Astrocyte of the cerebellum (primary cell): Measurements from ENCODE around the gene CTNND2.
A peak's percentile ranks its signal among the peaks of the same experiment; 100 is the strongest.

Source experiments
- DNase-seq: peaks from one replicate; pipeline ENCODE4 v3.0.0-alpha.2; 2011; ENCODE audit warnings: low read depth
- H3K4me3 ChIP-seq: 2 replicates; pipeline ENCODE4 v1.5.1; 2011; ENCODE audit warnings: mild to moderate bottlenecking, low read depth, low read length, moderate library complexity
- in situ Hi-C: cut with HindIII; loops from 2 replicates; pipeline ENCODE4 v1.10.0; 2017; ENCODE audit warnings: low sequenced_read_pairs
- TF ChIP-seq, protein P1 (sequence below): IDR thresholded peaks from 2 replicates; pipeline ENCODE4 v1.5.1; 2012; ENCODE audit warnings: low read length, low read depth, moderate library complexity, mild to moderate bottlenecking; ENCODE audit errors: missing control alignments

The CTNND2 gene

DNA sequence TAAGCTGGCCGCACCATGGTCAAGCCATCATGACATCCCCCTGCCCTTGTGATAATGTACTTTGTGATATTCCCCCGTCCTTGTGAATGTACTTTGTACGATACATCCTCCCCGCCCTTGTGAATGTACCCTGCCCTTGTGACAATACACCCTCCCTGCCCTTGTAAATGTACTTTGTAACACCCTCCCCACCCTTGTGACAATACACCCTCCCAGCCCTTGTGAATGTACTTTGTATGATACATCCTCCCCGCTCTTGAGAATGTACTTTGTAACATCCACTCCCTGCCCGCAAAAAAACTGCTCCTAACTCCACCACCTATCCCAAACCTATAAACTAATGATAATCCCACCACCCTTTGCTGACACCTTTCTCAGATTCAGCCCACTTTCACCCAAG, 313.8 kb downstream of the CTNND2 start:
- TF ChIP-seq, protein P1, sequence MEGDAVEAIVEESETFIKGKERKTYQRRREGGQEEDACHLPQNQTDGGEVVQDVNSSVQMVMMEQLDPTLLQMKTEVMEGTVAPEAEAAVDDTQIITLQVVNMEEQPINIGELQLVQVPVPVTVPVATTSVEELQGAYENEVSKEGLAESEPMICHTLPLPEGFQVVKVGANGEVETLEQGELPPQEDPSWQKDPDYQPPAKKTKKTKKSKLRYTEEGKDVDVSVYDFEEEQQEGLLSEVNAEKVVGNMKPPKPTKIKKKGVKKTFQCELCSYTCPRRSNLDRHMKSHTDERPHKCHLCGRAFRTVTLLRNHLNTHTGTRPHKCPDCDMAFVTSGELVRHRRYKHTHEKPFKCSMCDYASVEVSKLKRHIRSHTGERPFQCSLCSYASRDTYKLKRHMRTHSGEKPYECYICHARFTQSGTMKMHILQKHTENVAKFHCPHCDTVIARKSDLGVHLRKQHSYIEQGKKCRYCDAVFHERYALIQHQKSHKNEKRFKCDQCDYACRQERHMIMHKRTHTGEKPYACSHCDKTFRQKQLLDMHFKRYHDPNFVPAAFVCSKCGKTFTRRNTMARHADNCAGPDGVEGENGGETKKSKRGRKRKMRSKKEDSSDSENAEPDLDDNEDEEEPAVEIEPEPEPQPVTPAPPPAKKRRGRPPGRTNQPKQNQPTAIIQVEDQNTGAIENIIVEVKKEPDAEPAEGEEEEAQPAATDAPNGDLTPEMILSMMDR, result no peak
- in situ Hi-C loops, result no loop called here
- no peak overlapping the region for H3K4me3 ChIP-seq
- no peak for DNase-seq

DNA sequence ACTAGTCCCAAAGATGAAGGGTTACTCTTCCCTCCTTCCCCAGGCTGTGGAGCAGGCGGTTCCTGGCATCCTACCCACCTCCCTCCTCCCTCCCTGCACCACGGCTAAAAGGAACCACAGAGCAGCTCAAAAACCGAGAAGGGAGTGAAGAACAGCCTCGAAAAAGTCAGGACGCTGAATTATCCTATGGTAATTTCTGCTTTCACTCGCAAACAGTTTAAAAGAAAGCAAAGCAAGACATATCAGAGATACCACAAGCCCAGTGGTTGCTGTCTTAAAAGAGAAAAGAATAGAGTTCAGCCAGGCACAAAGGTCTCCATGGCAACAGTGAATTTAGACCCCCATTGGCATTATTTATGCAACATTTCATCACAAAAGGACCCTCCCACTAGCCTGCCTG, 315.4 kb downstream of the CTNND2 start:
- TF ChIP-seq, protein P1, result no peak
- in situ Hi-C loops, result no loop called here
- peak; percentile 18 for DNase-seq
- peak overlapping the region; percentile 37 for H3K4me3 ChIP-seq

DNA sequence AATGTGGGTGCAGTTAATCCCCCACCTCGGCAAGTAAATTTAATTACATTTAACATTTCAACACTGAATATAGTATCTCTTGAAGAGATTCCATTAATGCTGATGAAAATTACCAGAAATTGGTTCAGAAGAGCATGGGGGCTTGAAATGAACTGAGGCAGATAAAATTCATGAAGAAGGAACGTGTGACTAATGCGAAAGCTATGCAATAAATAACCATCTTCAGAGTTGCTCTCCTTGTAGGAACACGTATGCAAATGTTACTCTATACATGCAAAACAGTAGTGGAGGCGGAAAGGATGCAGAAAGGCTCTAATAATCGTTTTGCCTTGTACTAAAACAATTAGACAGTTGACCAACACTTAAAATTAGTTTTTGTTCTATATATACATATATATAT, 320.2 kb downstream of the CTNND2 start:
- TF ChIP-seq, protein P1, result no peak
- DNase-seq, result peak; percentile 45
- no peak overlapping the region for H3K4me3 ChIP-seq
- in situ Hi-C loops, result loop anchor here (5.0 kb wide), 1 partner anchor 82 kb away; no protein-coding TSS in a partner anchor

DNA sequence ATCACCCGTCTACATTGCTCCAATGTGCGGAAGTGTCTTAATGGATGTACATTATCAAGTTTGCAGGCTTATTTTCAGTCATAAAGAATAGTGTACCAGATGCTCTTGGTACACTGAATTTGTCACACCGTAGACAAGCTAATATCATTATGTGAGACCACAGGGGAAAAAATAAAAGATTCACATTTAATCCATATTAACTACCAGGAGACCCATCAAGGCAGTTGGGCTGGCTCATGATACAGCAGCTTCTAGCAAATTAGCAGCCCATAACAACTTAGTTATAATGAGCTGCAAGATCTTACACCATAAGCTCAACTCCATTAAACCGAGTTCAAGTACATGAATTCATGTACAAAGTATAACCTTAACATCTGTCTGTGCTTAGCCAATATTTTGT, 324.9 kb downstream of the CTNND2 start:
- TF ChIP-seq, protein P1, result no peak
- in situ Hi-C loops, result no loop called here
- no peak overlapping the region for H3K4me3 ChIP-seq
- no peak for DNase-seq

DNA sequence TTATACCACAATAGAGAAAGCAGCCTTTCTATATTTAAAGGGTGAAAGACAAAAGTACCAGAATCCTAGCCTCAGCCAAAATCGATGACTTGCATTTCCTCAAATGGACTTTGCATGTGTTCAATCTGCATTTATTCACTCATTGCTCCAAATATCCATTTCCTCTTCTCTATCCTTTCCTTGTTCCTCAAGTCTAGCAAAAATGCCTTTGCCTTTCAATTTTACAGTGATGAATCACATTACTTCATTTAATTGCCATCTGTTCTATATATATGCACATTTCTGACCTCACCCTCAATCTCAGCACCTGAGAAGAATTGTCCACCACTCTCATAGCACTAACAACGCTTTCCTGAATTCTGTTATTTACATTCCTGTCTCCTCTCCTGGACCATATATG, 329.5 kb downstream of the CTNND2 start:
- in situ Hi-C loops, result no loop called here
- DNase-seq, result no peak
- TF ChIP-seq, protein P1, result no peak
- H3K4me3 ChIP-seq, result no peak overlapping the region

DNA sequence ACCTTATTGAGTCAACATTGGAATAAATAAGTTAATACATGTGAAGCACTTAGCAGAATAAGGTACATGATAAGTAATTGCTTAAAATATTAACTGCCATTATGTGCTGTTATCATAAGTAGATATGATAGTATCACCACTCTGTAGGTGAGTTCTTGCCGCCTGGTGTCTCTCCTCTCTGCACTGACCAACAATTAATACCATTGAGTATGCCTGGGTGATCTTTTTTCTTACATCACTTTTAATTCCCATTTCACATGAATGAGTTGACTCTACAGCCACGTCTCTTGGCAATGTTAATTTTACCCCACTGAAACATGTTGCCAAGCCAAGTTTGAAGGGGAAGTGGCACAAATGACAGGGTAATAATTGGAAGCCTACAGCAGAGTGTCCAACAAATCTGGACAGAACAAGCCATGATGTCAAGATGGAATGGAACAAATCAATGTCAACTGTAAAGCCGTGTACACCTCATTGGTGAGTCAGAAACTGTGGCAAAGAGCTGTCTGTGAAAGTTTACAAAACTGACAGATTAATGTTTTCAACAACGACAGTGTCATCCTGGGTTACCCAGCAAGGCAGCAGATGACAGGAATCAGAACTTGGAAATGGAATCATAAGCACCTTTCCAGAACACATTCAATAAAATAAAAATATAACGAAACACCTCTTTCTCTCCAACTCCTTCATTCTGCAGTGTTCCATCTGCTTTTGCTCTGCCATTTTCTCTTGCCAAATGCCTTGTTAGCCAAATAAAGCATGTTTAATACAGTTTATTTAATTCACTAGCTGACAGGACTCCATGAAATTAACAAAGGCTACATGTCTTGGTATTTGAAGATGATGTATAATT, 330.9 kb downstream of the CTNND2 start:
- H3K4me3 ChIP-seq, result no peak overlapping the region
- in situ Hi-C loops, result no loop called here
- TF ChIP-seq, protein P1, result no peak
- DNase-seq, result no peak
